ENCODE results near the gene HOMER1.
A peak's percentile ranks its signal among the peaks of the same experiment; 100 is the strongest.

The HOMER1 gene

GRCh38 chr5:79487251-79487650 lies 26.7 kb downstream of the HOMER1 start:
- no peak for DNase-seq

- DNase-seq, result no peak
Measured at GRCh38 chr5:79486116-79486515, 27.8 kb downstream of the HOMER1 start.

GRCh38 chr5:79484731-79485130 lies 29.2 kb downstream of the HOMER1 start:
- DNase-seq, result no peak

GRCh38 chr5:79481574-79481973 lies 32.4 kb downstream of the HOMER1 start:
- DNase-seq, result no peak

- no peak for DNase-seq
Measured at GRCh38 chr5:79480991-79481390, 32.9 kb downstream of the HOMER1 start.

GRCh38 chr5:79475152-79475466 lies 38.8 kb downstream of the HOMER1 start:
- no peak for DNase-seq

- DNase-seq, result peak in 1 of 3 donors; percentile 15
Measured at GRCh38 chr5:79474367-79475151, 39.4 kb downstream of the HOMER1 start.

- no peak for DNase-seq
Measured at GRCh38 chr5:79471556-79471955, 42.4 kb downstream of the HOMER1 start.

- peak; percentile 20 to 58 (median 49) for DNase-seq
Measured at GRCh38 chr5:79464695-79465332, 49.1 kb downstream of the HOMER1 start.

- DNase-seq, result no peak
Measured at GRCh38 chr5:79464278-79464677, 49.7 kb downstream of the HOMER1 start.

- DNase-seq, result no peak
Measured at GRCh38 chr5:79459626-79460025, 54.3 kb downstream of the HOMER1 start.

GRCh38 chr5:79456890-79457583 lies 56.9 kb downstream of the HOMER1 start:
- DNase-seq, result no peak

GRCh38 chr5:79456400-79456799 lies 57.5 kb downstream of the HOMER1 start:
- no peak for DNase-seq

GRCh38 chr5:79454043-79454442 lies 59.9 kb downstream of the HOMER1 start:
- no peak for DNase-seq

GRCh38 chr5:79448336-79448735 lies 65.6 kb downstream of the HOMER1 start:
- DNase-seq, result no peak

GRCh38 chr5:79436821-79437220 lies 77.1 kb downstream of the HOMER1 start:
- no peak for DNase-seq

GRCh38 chr5:79436224-79436623 lies 77.7 kb downstream of the HOMER1 start:
- DNase-seq, result no peak

GRCh38 chr5:79430196-79430595 lies 83.7 kb downstream of the HOMER1 start:
- no peak for DNase-seq

GRCh38 chr5:79423296-79423695 lies 90.6 kb downstream of the HOMER1 start:
- no peak for DNase-seq

GRCh38 chr5:79420248-79420647 lies 93.7 kb downstream of the HOMER1 start:
- DNase-seq, result no peak

- DNase-seq, result no peak
Measured at GRCh38 chr5:79418276-79418675, 95.7 kb downstream of the HOMER1 start.

- no peak for DNase-seq
Measured at GRCh38 chr5:79417495-79417894, 96.4 kb downstream of the HOMER1 start.

GRCh38 chr5:79416499-79416898 lies 97.4 kb downstream of the HOMER1 start:
- DNase-seq, result peak; percentile 51 to 60 (median 51)

- DNase-seq, result no peak
Measured at GRCh38 chr5:79413112-79413511, 100.8 kb downstream of the HOMER1 start.

Data from suppressor macrophage treated with lipopolysaccharide for 1 hour (primary cell).